GM23338 (cell line): ENCODE results near the gene GNAZ. TPM values are rescaled to one million over a fixed set of nuclear protein-coding genes. Genes with fewer than 3 reads are reported as not detected.

Experiments
- ATAC-seq: fragments of 200-7000 bp; cut with Tn5 transposase; 3 replicates; pipeline ENCODE4 v1.9.1; 2020
- DNase-seq: peaks from one replicate; pipeline ENCODE4 v3.0.0-alpha.2; 2015; ENCODE audit warnings: low spot score
- H2AFZ ChIP-seq: fragments of 200-600 bp; sonication (generic); 2 replicates; pipeline ENCODE4 v1.8.0; 2016; ENCODE audit warnings: antibody characterized with exemption, mild to moderate bottlenecking, moderate library complexity
- H3F3A ChIP-seq: fragments of 200-600 bp; sonication (generic); replicated peaks from 2 replicates; pipeline ENCODE4 v1.8.0; 2017; ENCODE audit warnings: antibody characterized with exemption, mixed run types, low read depth
- H3K27ac ChIP-seq: fragments of 200-600 bp; sonication (generic); 2 replicates; pipeline ENCODE4 v1.6.1; 2016; ENCODE audit warnings: low read depth
- H3K27me3 ChIP-seq: fragments of 200-600 bp; sonication (generic); 2 replicates; pipeline ENCODE4 v1.8.0; 2016; ENCODE audit warnings: mild to moderate bottlenecking, mixed run types, moderate library complexity; ENCODE audit not compliant: insufficient read depth
- H3K36me3 ChIP-seq: fragments of 200-600 bp; sonication (generic); 2 replicates; pipeline ENCODE4 v1.8.0; 2016; ENCODE audit warnings: mild to moderate bottlenecking; ENCODE audit not compliant: insufficient read depth
- H3K4me1 ChIP-seq: fragments of 200-600 bp; sonication (generic); 2 replicates; pipeline ENCODE4 v1.8.0; 2016; ENCODE audit warnings: mild to moderate bottlenecking, moderate library complexity; ENCODE audit not compliant: insufficient read depth
- H3K4me2 ChIP-seq: fragments of 200-600 bp; sonication (generic); 2 replicates; pipeline ENCODE4 v1.7.1; 2017; ENCODE audit warnings: mixed run types
- H3K4me3 ChIP-seq: fragments of 200-600 bp; sonication (generic); 2 replicates; pipeline ENCODE4 v1.6.1; 2016; ENCODE audit warnings: mixed run types
- H3K79me2 ChIP-seq: fragments of 200-600 bp; sonication (generic); replicated peaks from 2 replicates; pipeline ENCODE4 v1.8.0; 2017; ENCODE audit warnings: mild to moderate bottlenecking; ENCODE audit not compliant: insufficient read depth
- H3K9me2 ChIP-seq: fragments of 200-600 bp; sonication (generic); 2 replicates; pipeline ENCODE4 v1.8.0; 2017; ENCODE audit not compliant: insufficient read depth
- H4K20me1 ChIP-seq: fragments of 200-600 bp; sonication (generic); replicated peaks from 2 replicates; pipeline ENCODE4 v1.8.0; 2017; ENCODE audit warnings: mild to moderate bottlenecking; ENCODE audit not compliant: insufficient read depth
- H3K27ac Mint-ChIP-seq: 2 replicates; pipeline ENCODE4 v1.8.0; 2020; ENCODE audit warnings: inconsistent platforms, mild to moderate bottlenecking, moderate library complexity, mixed read lengths
- H3K27me3 Mint-ChIP-seq: 3 replicates; pipeline ENCODE4 v1.8.0; 2022; ENCODE audit warnings: low read depth, mild to moderate bottlenecking, moderate library complexity, mixed read lengths, inconsistent platforms; ENCODE audit not compliant: insufficient read depth, poor library complexity
- H3K36me3 Mint-ChIP-seq: 3 replicates; pipeline ENCODE4 v1.8.0; 2021; ENCODE audit warnings: low read depth, mild to moderate bottlenecking, inconsistent platforms, moderate library complexity, mixed read lengths
- H3K4me1 Mint-ChIP-seq: 3 replicates; pipeline ENCODE4 v1.8.0; 2020; ENCODE audit warnings: mild to moderate bottlenecking, inconsistent platforms, mixed read lengths
- H3K4me3 Mint-ChIP-seq: 3 replicates; pipeline ENCODE4 v1.8.0; 2021; ENCODE audit warnings: moderate library complexity, mild to moderate bottlenecking, inconsistent platforms, mixed read lengths
- H3K9me3 Mint-ChIP-seq: 3 replicates; pipeline ENCODE4 v1.8.0; 2020; ENCODE audit warnings: moderate library complexity, mild to moderate bottlenecking, inconsistent platforms, mixed read lengths
- CREB1 ChIP-seq: fragments of 250-450 bp; sonication (Bioruptor Pico); IDR thresholded peaks from 2 replicates; pipeline ENCODE4 v1.5.0; 2020; ENCODE audit warnings: low read depth, mild to moderate bottlenecking, moderate library complexity
- EZH2 ChIP-seq: fragments of 200-600 bp; sonication (generic); IDR thresholded peaks from one replicate; pipeline ENCODE4 v1.8.0; 2017; ENCODE audit warnings: antibody characterized with exemption, mild to moderate bottlenecking, low read depth; ENCODE audit not compliant: unreplicated experiment
- EZH2phosphoT487 ChIP-seq: fragments of 200-600 bp; sonication (generic); IDR thresholded peaks from one replicate; pipeline ENCODE4 v1.8.1; 2018; ENCODE audit warnings: antibody characterized with exemption; ENCODE audit not compliant: unreplicated experiment
- JUNB ChIP-seq: IDR thresholded peaks from one replicate; pipeline ENCODE4 v1.6.1; 2016; ENCODE audit warnings: antibody characterized with exemption; ENCODE audit not compliant: unreplicated experiment
- POLR2AphosphoS5 ChIP-seq: IDR thresholded peaks from 2 replicates; pipeline ENCODE4 v1.6.1; 2016; ENCODE audit warnings: antibody characterized with exemption, low read depth
- ZNF114 ChIP-seq: fragments of 250-450 bp; sonication (Bioruptor Pico); IDR thresholded peaks from 2 replicates; pipeline ENCODE4 v1.5.0; 2020; ENCODE audit warnings: mild to moderate bottlenecking, moderate library complexity
- ZNF331 ChIP-seq: fragments of 250-450 bp; sonication (Bioruptor Pico); IDR thresholded peaks from 2 replicates; pipeline ENCODE4 v1.5.0; 2020; ENCODE audit warnings: low read depth, mild to moderate bottlenecking, moderate library complexity
- polyA plus RNA-seq: library from polyadenylated mRNA; unstranded; fragments of >200 nt; fragmentation: Nextera tagmentation; extraction: Ambion mirVana; gene quantifications from 2 replicates; pipeline ENCODE4 v1.2.1, GENCODE V29; 2016
- total RNA-seq: library from RNA; depleted of rRNA; stranded (reverse); fragments of >200 nt; shearing (Covaris generic); gene quantifications from 2 replicates; pipeline ENCODE4 v1.2.3, GENCODE V29; 2014
- TF ChIP-seq, protein P1 (sequence below), 2 experiments: fragments of 200-600 bp in 1 of 2; sonication (generic) in 1 of 2; conservative IDR thresholded peaks; 2 replicates each; pipeline versions ENCODE4 v1.5.1 to v1.6.1; 2016 to 2017; ENCODE audit warnings: antibody characterized with exemption in 2 of 2, low read depth in 2 of 2, mild to moderate bottlenecking in 2 of 2, moderate library complexity in 1 of 2
- TF ChIP-seq, protein P2 (sequence below): IDR thresholded peaks from one replicate; pipeline ENCODE4 v1.6.1; 2018; ENCODE audit warnings: antibody characterized with exemption; ENCODE audit not compliant: unreplicated experiment
- TF ChIP-seq, protein P3 (sequence below): IDR thresholded peaks from 2 replicates; pipeline ENCODE4 v1.6.1; 2016; ENCODE audit warnings: antibody characterized with exemption

GNAZ gene
- total and polyA plus RNA-seq, 2 experiments from 2014 or later = 2.9 to 11.1 TPM

DNA sequence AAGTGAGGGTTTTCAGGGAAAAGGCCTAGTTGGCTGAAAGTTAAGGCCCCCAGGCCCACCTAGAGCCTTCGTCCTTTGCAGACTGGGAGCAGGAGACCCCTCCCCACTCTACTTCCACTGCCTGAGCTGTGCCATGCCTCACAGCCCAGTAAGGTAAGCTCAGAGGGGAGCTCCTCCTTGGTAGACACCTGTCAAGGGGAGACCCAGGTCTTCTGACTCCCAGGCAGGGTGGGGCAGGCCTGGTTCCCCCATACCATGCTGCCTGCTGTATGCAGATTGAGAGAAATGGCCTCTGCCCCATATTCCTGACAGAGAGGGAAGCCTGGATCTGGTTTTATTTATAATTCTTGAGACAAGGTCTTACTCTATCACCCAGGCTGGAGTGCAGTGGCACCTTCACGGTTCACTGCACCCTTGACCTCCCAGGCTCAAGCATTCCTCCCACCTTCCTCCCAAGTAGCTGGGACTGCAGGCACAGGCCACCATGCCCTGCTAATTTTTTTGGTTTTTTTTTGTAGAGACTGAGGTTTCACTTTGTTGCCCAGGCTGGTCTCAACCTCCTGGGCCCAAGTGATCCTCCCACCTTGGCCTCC is 75.7 kb downstream of the GNAZ start (continued):
- TF ChIP-seq, protein P1, sequence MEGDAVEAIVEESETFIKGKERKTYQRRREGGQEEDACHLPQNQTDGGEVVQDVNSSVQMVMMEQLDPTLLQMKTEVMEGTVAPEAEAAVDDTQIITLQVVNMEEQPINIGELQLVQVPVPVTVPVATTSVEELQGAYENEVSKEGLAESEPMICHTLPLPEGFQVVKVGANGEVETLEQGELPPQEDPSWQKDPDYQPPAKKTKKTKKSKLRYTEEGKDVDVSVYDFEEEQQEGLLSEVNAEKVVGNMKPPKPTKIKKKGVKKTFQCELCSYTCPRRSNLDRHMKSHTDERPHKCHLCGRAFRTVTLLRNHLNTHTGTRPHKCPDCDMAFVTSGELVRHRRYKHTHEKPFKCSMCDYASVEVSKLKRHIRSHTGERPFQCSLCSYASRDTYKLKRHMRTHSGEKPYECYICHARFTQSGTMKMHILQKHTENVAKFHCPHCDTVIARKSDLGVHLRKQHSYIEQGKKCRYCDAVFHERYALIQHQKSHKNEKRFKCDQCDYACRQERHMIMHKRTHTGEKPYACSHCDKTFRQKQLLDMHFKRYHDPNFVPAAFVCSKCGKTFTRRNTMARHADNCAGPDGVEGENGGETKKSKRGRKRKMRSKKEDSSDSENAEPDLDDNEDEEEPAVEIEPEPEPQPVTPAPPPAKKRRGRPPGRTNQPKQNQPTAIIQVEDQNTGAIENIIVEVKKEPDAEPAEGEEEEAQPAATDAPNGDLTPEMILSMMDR (conservative IDR thresholded peaks at IDR 0.05; ENCODE audit: low read depth in 2 of 2) = no peak
- TF ChIP-seq ZNF331 (CRISPR knock-in tag) = no peak
- TF ChIP-seq, protein P2, sequence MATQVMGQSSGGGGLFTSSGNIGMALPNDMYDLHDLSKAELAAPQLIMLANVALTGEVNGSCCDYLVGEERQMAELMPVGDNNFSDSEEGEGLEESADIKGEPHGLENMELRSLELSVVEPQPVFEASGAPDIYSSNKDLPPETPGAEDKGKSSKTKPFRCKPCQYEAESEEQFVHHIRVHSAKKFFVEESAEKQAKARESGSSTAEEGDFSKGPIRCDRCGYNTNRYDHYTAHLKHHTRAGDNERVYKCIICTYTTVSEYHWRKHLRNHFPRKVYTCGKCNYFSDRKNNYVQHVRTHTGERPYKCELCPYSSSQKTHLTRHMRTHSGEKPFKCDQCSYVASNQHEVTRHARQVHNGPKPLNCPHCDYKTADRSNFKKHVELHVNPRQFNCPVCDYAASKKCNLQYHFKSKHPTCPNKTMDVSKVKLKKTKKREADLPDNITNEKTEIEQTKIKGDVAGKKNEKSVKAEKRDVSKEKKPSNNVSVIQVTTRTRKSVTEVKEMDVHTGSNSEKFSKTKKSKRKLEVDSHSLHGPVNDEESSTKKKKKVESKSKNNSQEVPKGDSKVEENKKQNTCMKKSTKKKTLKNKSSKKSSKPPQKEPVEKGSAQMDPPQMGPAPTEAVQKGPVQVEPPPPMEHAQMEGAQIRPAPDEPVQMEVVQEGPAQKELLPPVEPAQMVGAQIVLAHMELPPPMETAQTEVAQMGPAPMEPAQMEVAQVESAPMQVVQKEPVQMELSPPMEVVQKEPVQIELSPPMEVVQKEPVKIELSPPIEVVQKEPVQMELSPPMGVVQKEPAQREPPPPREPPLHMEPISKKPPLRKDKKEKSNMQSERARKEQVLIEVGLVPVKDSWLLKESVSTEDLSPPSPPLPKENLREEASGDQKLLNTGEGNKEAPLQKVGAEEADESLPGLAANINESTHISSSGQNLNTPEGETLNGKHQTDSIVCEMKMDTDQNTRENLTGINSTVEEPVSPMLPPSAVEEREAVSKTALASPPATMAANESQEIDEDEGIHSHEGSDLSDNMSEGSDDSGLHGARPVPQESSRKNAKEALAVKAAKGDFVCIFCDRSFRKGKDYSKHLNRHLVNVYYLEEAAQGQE = no peak

DNA sequence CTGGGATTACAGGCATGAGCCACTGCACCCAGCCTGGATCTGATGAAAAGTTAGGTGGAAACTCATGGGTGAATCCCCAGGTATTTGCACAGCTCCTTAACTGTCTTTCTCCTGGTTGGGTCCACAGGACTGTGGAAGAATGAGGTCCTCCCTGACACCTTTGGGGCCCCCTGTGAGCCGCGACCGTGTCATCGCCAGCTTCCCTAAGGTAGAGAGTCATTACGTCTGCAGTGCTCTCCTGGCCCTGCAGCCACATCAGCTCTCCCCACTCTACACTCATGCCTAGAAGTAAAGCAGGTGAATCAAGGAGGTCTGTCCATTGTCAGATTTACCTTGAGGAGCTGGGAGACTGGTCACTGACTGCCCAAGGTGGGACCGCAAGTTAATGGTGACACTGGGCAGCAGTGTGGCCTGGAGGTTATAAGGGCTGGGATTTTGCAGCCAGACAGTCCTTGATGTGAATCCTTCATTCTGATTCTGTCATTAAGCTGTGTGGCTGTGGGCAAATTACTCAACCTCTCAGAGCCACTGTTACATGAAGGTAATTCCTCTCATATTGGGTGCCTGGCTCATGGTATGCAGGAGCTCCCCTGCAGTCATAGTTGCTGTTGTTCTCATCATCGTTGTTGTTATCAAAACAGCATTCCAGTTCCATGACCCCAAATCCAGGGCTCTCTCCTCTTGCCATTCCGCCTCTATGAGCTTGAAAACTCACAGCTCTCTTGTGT is 76.3 kb downstream of the GNAZ start:
- Mint-ChIP-seq H3K27ac (no peak overlapping the region), H3K4me3 (no peak overlapping the region; the same call in 2 of the 3 replicates), H3K4me1 (peaks cover 33% of the 10 kb centered on the region), H3K9me3 (peaks cover 3% of the 10 kb centered on the region; the same call in 1 of the 3 replicates), H3K36me3 (no peaks in the 10 kb centered on the region), H3K27me3 (peaks cover 30% of the 10 kb centered on the region)
- no peaks in the 10 kb centered on the region for H4K20me1 ChIP-seq
- peaks cover 25% of the 10 kb centered on the region; the same call in 1 of the 2 replicates for H3K27me3 ChIP-seq
- no peak overlapping the region for H3K4me3 ChIP-seq
- H3K9me2 ChIP-seq = no peaks in the 10 kb centered on the region
- H3F3A ChIP-seq = no peaks in the 10 kb centered on the region
- H3K36me3 ChIP-seq = no peaks in the 10 kb centered on the region
- no peak overlapping the region for H2AFZ ChIP-seq
- no peak overlapping the region for H3K27ac ChIP-seq
- DNase-seq (no peak), ATAC-seq (no peak)
- peaks cover 12% of the 10 kb centered on the region for H3K4me1 ChIP-seq
- no peaks in the 10 kb centered on the region for H3K79me2 ChIP-seq
- no peak overlapping the region for H3K4me2 ChIP-seq
- TF ChIP-seq POLR2AphosphoS5 = no peak
- TF ChIP-seq, protein P3, sequence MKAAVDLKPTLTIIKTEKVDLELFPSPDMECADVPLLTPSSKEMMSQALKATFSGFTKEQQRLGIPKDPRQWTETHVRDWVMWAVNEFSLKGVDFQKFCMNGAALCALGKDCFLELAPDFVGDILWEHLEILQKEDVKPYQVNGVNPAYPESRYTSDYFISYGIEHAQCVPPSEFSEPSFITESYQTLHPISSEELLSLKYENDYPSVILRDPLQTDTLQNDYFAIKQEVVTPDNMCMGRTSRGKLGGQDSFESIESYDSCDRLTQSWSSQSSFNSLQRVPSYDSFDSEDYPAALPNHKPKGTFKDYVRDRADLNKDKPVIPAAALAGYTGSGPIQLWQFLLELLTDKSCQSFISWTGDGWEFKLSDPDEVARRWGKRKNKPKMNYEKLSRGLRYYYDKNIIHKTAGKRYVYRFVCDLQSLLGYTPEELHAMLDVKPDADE = no peak
- no peak for TF ChIP-seq EZH2phosphoT487
- no peak for TF ChIP-seq EZH2
- TF ChIP-seq ZNF114 (CRISPR knock-in tag) = no peak
- TF ChIP-seq CREB1 = no peak
- TF ChIP-seq, protein P2 = no peak
- no peak for TF ChIP-seq JUNB
